Activated CD8-positive, alpha-beta T cell treated with anti-CD3 and anti-CD28 coated beads, Interleukin-2, amount 10 ng/mL, durations not matched to agents 7 days and 5 days (primary cell): ENCODE results near the gene PRKAR1B. TPM values are rescaled to one million over a fixed set of nuclear protein-coding genes. Genes with fewer than 3 reads are reported as not detected.

Experiments used
- ATAC-seq: fragments of 150-1000 bp; cut with Tn5 transposase; one replicate; pipeline ENCODE4 v1.10.0; 2021; ENCODE audit warnings: moderate library complexity
- CTCF ChIA-PET: fragments of 350-600 bp; sonication (Branson Sonifier 250); formaldehyde crosslinking; loops from one replicate; lab custom pipeline; 2021; ENCODE audit warnings: antibody characterized with exemption; lab: Charles Lee
- POLR2A ChIA-PET: fragments of 350-600 bp; sonication (Branson Sonifier 250); formaldehyde crosslinking; loops from one replicate; lab custom pipeline; 2021; ENCODE audit warnings: antibody characterized with exemption; lab: Charles Lee
- DNase-seq: peaks from one replicate; pipeline ENCODE4 v3.0.0-alpha.2; 2020
- H3K27ac Mint-ChIP-seq: one replicate; pipeline ENCODE4 v1.8.0; 2021; ENCODE audit warnings: mild to moderate bottlenecking, mixed read lengths
- H3K27me3 Mint-ChIP-seq: one replicate; pipeline ENCODE4 v1.8.0; 2021; ENCODE audit warnings: low read depth, mixed read lengths
- H3K36me3 Mint-ChIP-seq: one replicate; pipeline ENCODE4 v1.8.0; 2021; ENCODE audit warnings: low read depth, mixed read lengths
- H3K4me1 Mint-ChIP-seq: one replicate; pipeline ENCODE4 v1.8.0; 2021; ENCODE audit warnings: low read depth, mixed read lengths
- H3K4me3 Mint-ChIP-seq: one replicate; pipeline ENCODE4 v1.8.0; 2021; ENCODE audit warnings: mild to moderate bottlenecking, mixed read lengths
- H3K9me3 Mint-ChIP-seq: one replicate; pipeline ENCODE4 v1.8.0; 2022; ENCODE audit warnings: mixed read lengths; ENCODE audit not compliant: insufficient read depth
- total RNA-seq, 2 experiments: library from RNA; stranded (reverse); gene quantifications; one replicate each; pipeline ENCODE4 v1.2.3, GENCODE V29; 2021

Gene PRKAR1B
- total RNA-seq, 2 experiments from 2014 or later = 56.5 to 58.2 TPM

- ATAC-seq (no peak), DNase-seq (no peak)
- H3K27me3 Mint-ChIP-seq = no peaks in the 10 kb centered on the region
- no peaks in the 10 kb centered on the region for H3K36me3 Mint-ChIP-seq
- no peak overlapping the region for H3K4me3 Mint-ChIP-seq
- no peaks in the 10 kb centered on the region for H3K4me1 Mint-ChIP-seq
- H3K27ac Mint-ChIP-seq = no peak overlapping the region
- no peaks in the 10 kb centered on the region for H3K9me3 Mint-ChIP-seq
- CTCF ChIA-PET = no interaction called here
- POLR2A ChIA-PET = no interaction called here
These were observed 222.6 kb downstream of the PRKAR1B start for GRCh38 chr7:504221-505111.

- Mint-ChIP-seq H3K9me3 (no peaks in the 10 kb centered on the region), H3K4me1 (no peaks in the 10 kb centered on the region), H3K36me3 (no peaks in the 10 kb centered on the region), H3K27ac (no peak overlapping the region), H3K27me3 (no peaks in the 10 kb centered on the region), H3K4me3 (no peak overlapping the region)
- no peak for ATAC-seq
- ChIA-PET CTCF (no interaction called here), POLR2A (no interaction called here)
- DNase-seq = no peak
These were observed 223.4 kb downstream of the PRKAR1B start for GRCh38 chr7:503575-504111.

- POLR2A ChIA-PET = no interaction called here
- no peaks in the 10 kb centered on the region for H3K36me3 Mint-ChIP-seq
- H3K27ac Mint-ChIP-seq = no peak overlapping the region
- no peaks in the 10 kb centered on the region for H3K9me3 Mint-ChIP-seq
- ATAC-seq = no peak
- no peaks in the 10 kb centered on the region for H3K27me3 Mint-ChIP-seq
- CTCF ChIA-PET = no interaction called here
- H3K4me1 Mint-ChIP-seq = peaks cover 6% of the 10 kb centered on the region
- no peak for DNase-seq
- no peak overlapping the region for H3K4me3 Mint-ChIP-seq
These were observed 224.8 kb downstream of the PRKAR1B start for GRCh38 chr7:502296-502695.

GRCh38 chr7:501526-501925, 225.6 kb downstream of the PRKAR1B start:
- no peaks in the 10 kb centered on the region for H3K27me3 Mint-ChIP-seq
- no peak overlapping the region for H3K27ac Mint-ChIP-seq
- H3K4me3 Mint-ChIP-seq = no peak overlapping the region
- H3K4me1 Mint-ChIP-seq = peaks cover 6% of the 10 kb centered on the region
- DNase-seq (no peak), ATAC-seq (no peak)
- H3K36me3 Mint-ChIP-seq = no peaks in the 10 kb centered on the region
- ChIA-PET CTCF (no interaction called here), POLR2A (no interaction called here)
- H3K9me3 Mint-ChIP-seq = no peaks in the 10 kb centered on the region

GRCh38 chr7:500521-501420, 226.3 kb downstream of the PRKAR1B start:
- Mint-ChIP-seq H3K9me3 (no peaks in the 10 kb centered on the region), H3K36me3 (no peaks in the 10 kb centered on the region), H3K27me3 (no peaks in the 10 kb centered on the region), H3K27ac (no peak overlapping the region), H3K4me3 (no peak overlapping the region), H3K4me1 (peaks cover 6% of the 10 kb centered on the region)
- no peak for DNase-seq
- ChIA-PET CTCF (no interaction called here), POLR2A (no interaction called here)
- ATAC-seq = no peak

GRCh38 chr7:499853-500485, 227.1 kb downstream of the PRKAR1B start:
- ChIA-PET CTCF (no interaction called here), POLR2A (no interaction called here)
- Mint-ChIP-seq H3K27me3 (no peaks in the 10 kb centered on the region), H3K4me1 (peaks cover 6% of the 10 kb centered on the region), H3K4me3 (no peak overlapping the region), H3K36me3 (no peaks in the 10 kb centered on the region), H3K27ac (no peak overlapping the region), H3K9me3 (no peaks in the 10 kb centered on the region)
- ATAC-seq = no peak
- no peak for DNase-seq

Other genes starting within 250 kb of the PRKAR1B start
- under 1 TPM; 0.50 to 0.79 TPM for gene PDGFA, start 207.4 kb downstream of the PRKAR1B start, total RNA-seq
- gene DNAAF5, start 582 bp downstream of the PRKAR1B start, total RNA-seq = 10 to 100 TPM; 25.5 to 27.0 TPM
- gene SUN1, start 105.2 kb upstream of the PRKAR1B start, total RNA-seq = 10 to 100 TPM; 38.4 to 39.7 TPM
- gene GET4, start 149.3 kb upstream of the PRKAR1B start, total RNA-seq = 10 to 100 TPM; 32.2 to 38.3 TPM
- gene ADAP1, start 227.4 kb upstream of the PRKAR1B start, total RNA-seq = 10 to 100 TPM; 24.2 to 28.6 TPM
- 10 to 100 TPM; 16.8 to 18.2 TPM for gene COX19, start 248.3 kb upstream of the PRKAR1B start, total RNA-seq